ENCODE data around the gene TBX21. TPM values are rescaled to one million over a fixed set of nuclear protein-coding genes. Genes with fewer than 3 reads are reported as not detected.
A peak's percentile ranks its signal among the peaks of the same experiment; 100 is the strongest.

Gene TBX21
- total RNA-seq, 1 experiment from 2014 or later: not detected

- Mint-ChIP-seq H3K9me3 (ENCODE audit: low read depth, unreplicated experiment) (no peaks in the 10 kb centered on the region), H3K27me3 (ENCODE audit: unreplicated experiment) (peaks cover 100% of the 10 kb centered on the region), H3K27ac (ENCODE audit: unreplicated experiment) (no peak overlapping the region), H3K36me3 (ENCODE audit: insufficient read depth, unreplicated experiment) (no peaks in the 10 kb centered on the region), H3K4me1 (ENCODE audit: low read depth, unreplicated experiment) (peaks cover 28% of the 10 kb centered on the region), H3K4me3 (ENCODE audit: low read depth, unreplicated experiment) (no peak overlapping the region)
- TF ChIP-seq CTCF (IDR thresholded peaks at IDR 0.05; ENCODE audit: unreplicated experiment): no peak
- no peak for DNase-seq
- intact Hi-C loops (cut with micrococcal nuclease; ENCODE audit: unreplicated experiment): no loop called here
- no TSS peak for BruUV-seq (replicated peaks)
- CTCF ChIA-PET: interaction anchor here (1.4 kb wide), 1 partner anchor 18 kb away, joined by 6 read pairs; the partner anchor contains the start of gene TBX21
These were observed 18.2 kb upstream of the TBX21 start for GRCh38 chr17:47714773-47715396.

GRCh38 chr17:47715669-47716325 is 17.2 kb upstream of the TBX21 start:
- no peaks in the 10 kb centered on the region for H3K36me3 Mint-ChIP-seq (ENCODE audit: insufficient read depth, unreplicated experiment)
- H3K27ac Mint-ChIP-seq (ENCODE audit: unreplicated experiment): no peak overlapping the region
- peaks cover 28% of the 10 kb centered on the region for H3K4me1 Mint-ChIP-seq (ENCODE audit: low read depth, unreplicated experiment)
- no peak overlapping the region for H3K4me3 Mint-ChIP-seq (ENCODE audit: low read depth, unreplicated experiment)
- H3K9me3 Mint-ChIP-seq (ENCODE audit: low read depth, unreplicated experiment): no peaks in the 10 kb centered on the region
- no TSS peak for BruUV-seq (replicated peaks)
- DNase-seq: no peak
- intact Hi-C loops (cut with micrococcal nuclease; ENCODE audit: unreplicated experiment): no loop called here
- peaks cover 100% of the 10 kb centered on the region for H3K27me3 Mint-ChIP-seq (ENCODE audit: unreplicated experiment)
- TF ChIP-seq CTCF (IDR thresholded peaks at IDR 0.05; ENCODE audit: unreplicated experiment): no peak
- CTCF ChIA-PET: interaction anchor here (1.4 kb wide), 1 partner anchor 17 kb away, joined by 6 read pairs; the partner anchor contains the start of gene TBX21

GRCh38 chr17:47716375-47716774 is 16.7 kb upstream of the TBX21 start:
- H3K36me3 Mint-ChIP-seq (ENCODE audit: insufficient read depth, unreplicated experiment): no peaks in the 10 kb centered on the region
- intact Hi-C loops (cut with micrococcal nuclease; ENCODE audit: unreplicated experiment): no loop called here
- no peak overlapping the region for H3K27ac Mint-ChIP-seq (ENCODE audit: unreplicated experiment)
- peaks cover 100% of the 10 kb centered on the region for H3K27me3 Mint-ChIP-seq (ENCODE audit: unreplicated experiment)
- no peak for TF ChIP-seq CTCF (IDR thresholded peaks at IDR 0.05; ENCODE audit: unreplicated experiment)
- H3K4me3 Mint-ChIP-seq (ENCODE audit: low read depth, unreplicated experiment): no peak overlapping the region
- no peaks in the 10 kb centered on the region for H3K9me3 Mint-ChIP-seq (ENCODE audit: low read depth, unreplicated experiment)
- H3K4me1 Mint-ChIP-seq (ENCODE audit: low read depth, unreplicated experiment): peaks cover 28% of the 10 kb centered on the region
- CTCF ChIA-PET: interaction anchor here (1.4 kb wide), 1 partner anchor 16 kb away, joined by 6 read pairs; the partner anchor contains the start of gene TBX21
- no TSS peak for BruUV-seq (replicated peaks)
- DNase-seq: no peak

GRCh38 chr17:47717261-47717697 is 15.8 kb upstream of the TBX21 start:
- no peak overlapping the region for H3K27ac Mint-ChIP-seq (ENCODE audit: unreplicated experiment)
- H3K27me3 Mint-ChIP-seq (ENCODE audit: unreplicated experiment): peaks cover 100% of the 10 kb centered on the region
- DNase-seq: no peak
- intact Hi-C loops (cut with micrococcal nuclease; ENCODE audit: unreplicated experiment): no loop called here
- CTCF ChIA-PET: interaction anchor here (1.6 to 2.1 kb wide), 2 partner anchors 17 to 23 kb away, joined by 6 to 9 read pairs; partner anchors contain the start of gene TBKBP1
- H3K4me1 Mint-ChIP-seq (ENCODE audit: low read depth, unreplicated experiment): peaks cover 28% of the 10 kb centered on the region
- no peaks in the 10 kb centered on the region for H3K9me3 Mint-ChIP-seq (ENCODE audit: low read depth, unreplicated experiment)
- TF ChIP-seq CTCF (IDR thresholded peaks at IDR 0.05; ENCODE audit: unreplicated experiment): peak; percentile 51
- peaks cover 4% of the 10 kb centered on the region for H3K36me3 Mint-ChIP-seq (ENCODE audit: insufficient read depth, unreplicated experiment)
- no TSS peak for BruUV-seq (replicated peaks)
- H3K4me3 Mint-ChIP-seq (ENCODE audit: low read depth, unreplicated experiment): no peak overlapping the region
